GM19023 (cell line): ENCODE measurements around the gene SSU72.
A peak's percentile ranks its signal among the peaks of the same experiment; 100 is the strongest.
"Not testable (repeated sequence)": the region's sequence is repeated elsewhere in the genome, so short reads cannot be mapped to it uniquely, and the experiment has no call there.

Source experiments
- ATAC-seq: cut with Tn5 transposase; IDR thresholded peaks from one replicate; pipeline ENCODE4 v1.9.1; 2021; ENCODE audit warnings: mild to moderate bottlenecking, moderate library complexity; ENCODE audit not compliant: unreplicated experiment

Gene SSU72

DNA sequence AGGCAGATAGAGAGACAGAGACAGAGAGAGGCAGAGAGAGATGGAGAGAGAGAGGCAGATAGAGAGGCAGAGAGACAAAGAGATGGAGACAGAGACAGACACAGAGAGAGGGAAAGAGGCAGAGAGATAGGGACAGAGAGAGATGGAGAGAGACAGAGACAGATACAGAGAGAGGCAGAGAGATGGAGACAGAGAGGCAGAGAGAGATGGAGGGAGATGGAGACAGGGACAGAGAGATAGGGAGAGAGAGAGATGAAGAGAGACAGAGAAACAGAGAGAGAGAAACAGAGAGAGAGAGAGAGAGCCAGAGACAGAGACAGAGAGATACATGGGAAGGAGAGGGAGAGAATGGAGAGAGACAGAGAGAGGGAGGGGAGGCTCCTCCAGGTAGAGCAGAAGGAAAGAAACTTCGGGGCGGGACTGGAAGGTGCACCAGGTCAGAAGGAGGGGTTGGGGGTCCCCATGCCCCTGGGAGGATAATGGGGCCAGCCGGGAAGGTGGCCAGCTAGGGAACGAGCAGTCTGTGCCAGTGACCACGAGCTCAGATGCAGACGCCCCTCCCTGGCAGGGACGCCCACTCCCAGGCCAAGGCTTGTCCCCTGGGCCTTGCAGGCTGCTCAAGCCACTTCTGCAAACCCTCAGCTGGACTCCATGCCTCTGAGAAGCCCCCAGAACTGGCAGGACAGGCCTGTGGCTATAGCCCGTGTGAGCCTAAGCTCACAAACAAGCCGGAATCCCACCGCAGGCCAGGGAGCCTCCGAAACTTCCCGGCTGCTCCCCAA is 22.0 kb upstream of the SSU72 start:
- ATAC-seq, result no peak

DNA sequence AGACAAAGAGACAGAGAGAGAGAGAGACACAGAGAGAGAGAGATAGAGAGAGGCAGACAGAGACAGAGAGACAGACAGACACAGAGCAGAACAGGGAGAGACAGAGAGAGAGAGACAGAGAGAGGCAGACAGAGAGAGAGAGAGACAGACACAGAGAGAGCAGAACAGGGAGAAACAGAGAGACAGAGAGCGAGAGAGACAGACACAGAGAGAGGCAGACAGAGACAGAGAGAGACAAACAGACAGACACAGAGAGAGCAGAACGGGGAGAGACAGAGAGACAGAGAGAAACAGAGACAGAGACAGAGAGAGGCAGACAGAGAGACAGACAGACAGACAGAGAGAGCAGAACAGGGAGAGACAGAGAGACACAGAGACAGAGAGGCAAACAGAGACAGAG is 20.7 kb upstream of the SSU72 start:
- not testable (repeated sequence) for ATAC-seq

DNA sequence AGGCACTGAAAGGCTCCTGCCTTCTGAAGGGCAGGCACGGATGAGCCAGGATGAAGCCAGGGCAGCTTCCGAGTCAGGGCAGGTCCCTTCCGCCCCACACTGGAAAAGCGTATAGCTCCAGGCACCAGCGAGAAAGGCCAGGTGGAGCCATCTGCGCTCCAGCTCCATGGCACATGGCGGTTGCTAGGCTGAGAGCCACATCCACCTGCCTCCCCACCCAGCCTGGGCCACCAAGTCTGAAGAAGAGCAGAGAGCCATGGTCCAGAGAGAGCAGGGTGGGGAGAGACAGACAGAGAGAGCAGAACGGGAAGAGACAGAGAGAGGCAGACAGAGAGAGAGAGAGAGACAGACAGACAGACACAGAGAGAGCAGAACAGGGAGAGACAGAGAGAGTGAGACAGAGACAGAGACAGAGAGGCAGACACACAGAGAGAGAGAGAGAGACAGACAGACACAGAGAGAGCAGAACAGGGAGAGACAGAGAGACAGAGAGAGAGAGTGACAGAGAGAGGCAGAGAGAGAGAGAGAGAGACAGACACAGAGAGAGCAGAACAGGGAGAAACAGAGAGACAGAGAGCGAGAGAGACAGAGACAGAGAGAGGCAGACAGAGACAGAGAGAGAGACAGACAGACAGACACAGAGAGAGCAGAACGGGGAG is 20.1 kb upstream of the SSU72 start:
- ATAC-seq, result no peak

DNA sequence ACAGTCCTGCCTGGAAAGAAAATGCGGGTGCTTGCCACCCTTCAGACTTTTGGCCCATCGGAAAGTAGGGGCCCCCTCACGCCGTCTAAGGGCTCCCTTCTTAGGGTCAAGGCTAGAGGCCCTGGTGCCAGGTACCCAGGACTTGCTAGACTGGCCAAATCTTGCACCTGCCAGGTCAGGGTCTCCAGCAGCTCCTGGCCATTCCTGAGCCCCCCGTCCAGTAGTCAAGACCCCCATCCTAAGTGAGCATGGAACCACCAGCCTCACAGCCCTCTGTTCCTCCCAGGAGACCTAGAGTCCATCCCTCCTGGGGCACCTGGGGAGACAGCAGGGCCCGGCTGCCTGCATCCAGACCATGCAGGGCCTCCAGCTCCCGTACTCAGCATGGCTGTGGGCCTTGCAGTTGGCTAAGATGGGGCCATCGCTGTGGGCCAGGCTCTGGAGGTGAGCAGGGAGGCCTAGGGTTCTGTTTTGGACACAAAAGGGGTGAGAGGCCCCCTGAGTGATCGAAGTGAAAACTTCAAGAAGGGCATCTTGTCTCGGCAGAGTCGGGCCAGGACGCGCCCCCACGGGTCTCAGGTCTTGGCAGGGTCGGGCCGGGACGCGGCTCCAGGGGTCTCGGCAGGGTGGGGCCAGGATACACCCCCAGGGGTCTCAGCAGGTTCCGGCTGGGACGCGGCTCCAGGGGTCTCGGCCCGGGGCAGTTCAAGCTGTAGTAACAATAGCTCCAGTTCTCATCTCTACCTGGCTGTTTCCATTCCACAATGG is 19.4 kb upstream of the SSU72 start:
- ATAC-seq, result no peak

DNA sequence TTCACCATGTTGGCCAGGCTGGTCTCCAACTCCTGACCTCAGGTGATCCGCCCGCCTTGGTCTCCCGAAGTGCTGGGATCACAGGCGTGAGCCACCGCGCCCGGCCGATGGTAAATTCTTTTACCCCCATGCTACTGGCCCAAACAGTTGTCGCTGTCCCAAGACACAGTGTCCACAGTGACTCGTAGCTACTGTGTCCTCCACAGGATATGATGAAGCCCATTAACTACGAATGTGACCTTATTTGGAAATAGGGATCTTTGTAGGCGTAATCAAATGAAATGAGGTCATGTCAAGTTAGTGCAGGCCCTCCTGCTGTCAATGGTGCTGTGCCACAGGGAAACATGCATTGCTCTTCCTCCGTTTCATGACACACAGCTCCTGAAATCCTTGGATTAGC is 16.8 kb upstream of the SSU72 start:
- no peak for ATAC-seq

DNA sequence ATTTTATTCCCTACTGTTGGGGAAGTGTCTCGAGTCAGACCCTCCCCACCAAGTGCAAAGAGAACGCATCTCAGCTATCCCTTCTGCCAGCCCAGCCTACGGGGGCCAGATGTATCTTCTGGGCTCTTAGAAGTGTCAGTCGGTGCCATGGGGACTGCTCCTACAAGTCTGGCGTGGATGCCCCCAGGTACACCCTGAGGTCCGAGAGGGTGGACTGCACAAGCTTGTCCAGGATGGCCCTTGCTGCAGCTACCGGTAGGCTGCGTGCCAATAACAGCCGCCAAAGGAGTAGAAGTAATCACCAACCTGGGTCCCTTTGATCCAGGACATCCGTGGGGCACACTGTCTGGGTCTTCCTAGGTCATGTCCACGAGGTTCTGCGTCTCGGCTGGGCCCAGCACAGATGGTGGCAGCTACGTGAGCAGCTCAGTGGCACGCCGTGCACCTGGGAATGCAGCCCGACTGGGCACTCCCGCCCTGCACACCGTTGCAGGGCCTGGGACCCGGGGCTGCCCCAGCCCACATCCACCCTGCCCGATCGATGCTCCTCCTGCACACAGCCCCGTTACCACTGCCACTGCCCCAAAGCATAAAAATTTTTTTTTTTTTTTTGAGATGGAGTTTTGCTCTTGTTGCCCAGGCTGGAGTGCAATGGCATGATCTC is 8.8 kb upstream of the SSU72 start:
- ATAC-seq, result no peak

DNA sequence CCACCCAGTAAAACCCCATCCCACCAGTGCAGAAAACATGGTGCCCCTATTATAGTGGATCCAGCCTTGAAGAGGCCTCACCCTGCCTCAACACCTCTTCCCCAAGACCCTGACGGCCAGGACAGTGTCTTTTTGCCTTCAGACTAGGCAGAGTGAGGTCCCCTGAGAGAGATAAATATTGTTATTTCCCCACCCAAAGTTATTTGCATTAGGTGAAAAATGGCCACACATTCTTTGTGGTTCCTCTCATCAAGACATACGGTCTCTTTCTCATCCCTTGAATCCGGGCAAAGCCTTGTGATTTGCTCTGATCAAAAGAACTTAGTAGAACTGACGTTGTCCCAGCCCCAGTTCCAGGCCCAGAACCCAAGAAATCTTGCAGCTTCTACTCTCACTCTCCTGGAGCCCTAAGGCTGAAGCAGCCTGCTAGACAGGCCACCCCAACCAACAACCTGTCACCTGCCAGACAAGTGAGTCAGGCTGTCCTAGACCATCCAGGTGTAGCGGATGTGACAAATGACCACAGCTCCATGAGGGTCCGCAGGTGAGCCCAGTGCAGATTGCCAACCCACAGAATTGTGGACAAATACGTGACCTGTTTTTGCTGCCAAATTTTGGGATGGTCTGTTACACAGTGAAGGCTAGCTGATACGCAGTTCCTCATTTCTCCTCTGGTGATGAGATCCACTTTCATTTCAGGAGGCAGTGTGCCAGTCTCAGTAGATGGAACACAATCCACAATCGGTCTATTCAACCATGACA is 8.1 kb upstream of the SSU72 start:
- ATAC-seq, result no peak

DNA sequence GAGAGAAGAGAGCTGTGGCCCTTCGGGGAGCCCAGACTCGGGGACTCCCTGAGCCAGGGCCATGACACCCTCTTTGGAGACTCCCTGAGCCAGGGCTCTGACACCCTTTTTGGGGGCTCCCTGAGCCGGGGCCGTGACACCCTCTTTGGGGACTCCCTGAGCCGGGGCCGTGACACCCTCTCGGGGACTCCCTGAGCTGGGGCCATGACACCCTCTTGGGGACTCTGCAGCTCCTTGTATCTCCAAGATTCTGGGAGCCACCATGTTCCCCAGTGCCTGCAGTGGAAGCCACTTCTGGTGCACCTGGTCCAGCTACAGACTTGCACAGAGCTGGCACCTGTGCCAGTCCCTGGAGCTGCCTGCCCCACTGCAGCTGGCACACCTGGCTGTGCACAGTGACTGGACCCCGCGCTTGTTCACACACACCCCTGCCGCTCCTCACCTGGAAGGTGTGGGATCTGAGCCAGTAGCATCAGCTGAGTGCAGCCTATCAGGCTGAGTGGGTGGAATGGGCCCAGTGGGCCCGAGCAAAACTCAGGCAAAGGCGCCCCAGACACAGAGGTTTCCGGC is 3.8 kb upstream of the SSU72 start:
- ATAC-seq, result no peak

DNA sequence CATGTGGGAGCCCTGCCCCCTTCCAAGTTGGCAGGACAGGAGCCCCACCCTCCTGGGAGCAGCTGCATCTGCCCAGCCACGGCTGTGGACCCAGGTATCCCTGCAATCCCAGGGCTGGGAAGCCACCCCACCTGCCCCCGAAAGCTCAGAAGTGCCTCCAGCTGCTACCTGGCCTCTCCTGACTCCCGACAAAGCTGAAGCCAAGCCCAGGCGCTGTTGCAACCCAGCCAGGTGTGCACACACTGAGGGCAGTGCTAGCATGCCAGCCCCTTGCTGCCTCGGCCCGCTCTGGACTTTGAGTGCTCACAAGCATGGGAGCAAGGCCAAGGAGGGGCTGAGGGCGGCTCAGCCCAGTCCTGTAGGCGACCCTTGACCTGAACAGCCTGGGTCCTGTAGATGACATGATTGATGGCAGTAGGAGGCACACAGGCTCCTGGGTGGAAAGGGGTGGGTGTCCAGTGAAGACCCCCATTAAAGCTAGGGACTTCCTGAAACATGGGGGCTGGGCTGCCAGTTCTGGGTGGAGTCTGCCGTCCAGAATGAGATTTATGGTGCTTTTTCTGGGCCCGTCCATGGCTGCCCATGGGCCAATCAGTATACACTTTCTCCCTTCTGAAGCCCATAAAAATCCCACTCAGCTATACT is 2.8 kb upstream of the SSU72 start:
- ATAC-seq, result no peak

DNA sequence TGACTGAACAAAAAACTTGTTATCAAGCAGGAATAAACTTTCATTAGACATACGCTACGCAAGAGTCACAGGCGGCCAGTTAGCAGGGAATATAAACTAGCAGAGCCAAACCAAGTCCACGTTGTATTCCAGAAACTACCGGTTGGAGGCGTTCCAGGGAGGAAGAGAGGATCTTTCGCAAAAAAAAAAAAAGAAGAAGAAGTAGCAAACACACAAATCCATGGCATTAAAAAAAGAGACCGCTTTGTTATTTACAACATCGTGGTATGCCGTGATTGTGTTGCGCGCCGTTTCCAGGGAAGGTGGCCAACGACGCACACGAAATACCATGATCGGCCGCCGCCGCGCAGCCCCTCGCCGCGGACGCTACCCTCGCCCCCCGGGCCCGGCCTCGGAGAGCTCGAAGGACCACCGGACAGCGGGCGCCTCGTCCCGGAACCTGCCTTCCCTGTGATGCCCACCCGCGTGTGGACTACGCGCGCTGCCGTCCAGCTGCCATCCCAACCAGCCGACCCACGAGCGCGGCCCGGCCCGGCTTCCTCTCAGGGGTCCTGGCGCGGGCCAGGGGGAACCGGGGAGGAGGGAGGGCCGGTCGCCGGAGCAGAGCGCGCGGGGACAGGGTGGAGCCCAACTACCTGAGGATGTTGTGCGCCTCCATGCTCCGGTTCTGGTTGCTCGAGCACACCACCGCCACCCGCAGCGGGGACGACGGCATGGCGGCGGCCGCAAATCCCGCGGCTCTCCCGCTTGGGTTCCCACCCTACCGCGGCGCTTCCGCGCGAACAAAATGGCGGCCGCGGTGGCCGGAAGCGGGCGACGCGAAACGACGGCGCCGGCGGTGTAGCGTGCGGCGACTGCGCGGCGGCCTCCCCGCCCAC is 581 bp downstream of the SSU72 start:
- ATAC-seq, result peak; percentile 51

DNA sequence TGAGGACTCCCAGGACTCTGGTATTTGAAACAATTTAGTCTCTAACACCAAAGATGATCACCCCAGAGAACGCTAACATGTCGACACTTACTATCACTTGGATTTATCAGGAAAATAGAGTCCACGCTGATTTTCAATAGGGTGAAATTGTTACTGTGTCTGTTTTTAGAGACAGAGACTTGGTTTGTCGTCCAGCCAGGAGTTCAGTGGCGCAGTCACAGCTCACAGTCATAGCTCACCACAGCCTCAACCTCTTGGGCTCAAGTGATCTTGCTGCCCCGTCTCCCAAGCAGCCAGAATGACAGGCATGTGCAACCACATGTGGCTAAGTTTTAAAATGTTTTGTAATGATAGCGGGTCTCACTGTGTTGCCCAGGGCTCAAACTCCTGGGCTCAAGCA is 5.3 kb downstream of the SSU72 start:
- ATAC-seq, result no peak

DNA sequence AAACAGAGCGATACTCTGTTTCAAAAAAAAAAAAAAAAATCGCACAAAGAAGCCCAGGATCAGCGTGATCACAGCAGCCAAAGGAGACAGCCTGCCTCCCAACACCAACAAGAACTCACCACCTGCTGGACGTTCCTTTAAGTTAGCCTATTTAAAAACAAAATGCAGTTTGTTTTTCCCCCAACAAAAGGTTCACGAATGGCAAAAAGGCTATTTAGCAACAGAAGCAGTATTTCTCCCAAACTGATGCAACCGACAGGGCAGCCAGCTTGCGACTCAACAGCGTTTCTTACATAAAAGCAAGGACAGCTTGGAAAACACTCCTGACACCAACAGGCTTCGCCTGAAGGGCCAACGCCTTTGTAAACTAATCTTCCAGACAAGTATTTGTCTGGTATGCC is 6.8 kb downstream of the SSU72 start:
- no peak for ATAC-seq

DNA sequence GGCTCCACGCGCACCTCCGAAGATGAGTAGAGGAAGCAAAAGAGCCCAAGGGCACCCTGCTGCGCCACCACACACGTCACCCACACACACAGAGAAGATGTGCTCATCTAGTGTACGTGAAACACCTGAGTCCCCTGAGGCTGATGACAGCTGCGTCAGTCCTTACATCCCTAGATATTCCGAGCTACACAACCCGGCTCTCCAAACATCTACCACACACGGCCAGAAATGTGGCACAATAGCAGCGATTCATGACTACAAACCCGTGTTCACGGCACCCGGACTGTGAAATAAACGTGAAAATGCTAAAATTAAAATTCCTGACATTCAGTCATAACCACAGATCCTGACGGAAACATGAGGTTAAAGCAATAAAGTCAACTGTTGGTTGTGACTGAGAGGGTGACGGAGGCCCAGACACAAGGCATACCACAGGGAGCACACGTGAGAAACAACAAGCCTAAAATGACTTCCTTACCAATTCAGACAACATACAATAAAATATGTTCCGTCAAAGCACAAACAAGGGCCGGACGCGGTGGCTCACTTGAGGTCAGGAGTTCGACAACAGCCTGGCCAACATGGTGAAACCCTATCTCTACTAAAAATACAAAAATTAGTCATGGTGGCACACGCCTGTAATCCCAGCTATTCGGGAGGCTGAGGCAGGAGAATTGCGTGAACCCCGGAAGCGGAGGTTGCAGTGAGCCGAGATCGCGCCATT is 7.3 kb downstream of the SSU72 start:
- ATAC-seq, result no peak

DNA sequence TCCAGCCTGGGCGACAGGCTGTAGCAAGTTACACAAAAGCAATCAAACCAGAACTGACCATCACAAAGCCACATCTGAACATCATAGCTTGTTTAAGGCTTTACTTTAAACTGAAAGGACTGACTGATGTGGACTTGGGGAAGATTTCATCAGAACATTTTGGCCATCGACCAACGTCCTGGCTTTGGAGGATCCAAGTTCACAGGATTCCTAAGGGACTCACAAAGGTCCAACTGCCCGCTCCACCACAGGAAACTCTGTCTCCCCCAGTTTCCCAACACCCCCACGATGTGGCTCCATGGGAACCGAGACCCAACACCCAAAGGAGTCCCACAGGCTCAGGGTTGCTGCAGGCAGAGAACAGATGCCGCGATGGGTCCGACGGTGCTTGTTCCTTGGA is 9.3 kb downstream of the SSU72 start:
- ATAC-seq, result no peak

DNA sequence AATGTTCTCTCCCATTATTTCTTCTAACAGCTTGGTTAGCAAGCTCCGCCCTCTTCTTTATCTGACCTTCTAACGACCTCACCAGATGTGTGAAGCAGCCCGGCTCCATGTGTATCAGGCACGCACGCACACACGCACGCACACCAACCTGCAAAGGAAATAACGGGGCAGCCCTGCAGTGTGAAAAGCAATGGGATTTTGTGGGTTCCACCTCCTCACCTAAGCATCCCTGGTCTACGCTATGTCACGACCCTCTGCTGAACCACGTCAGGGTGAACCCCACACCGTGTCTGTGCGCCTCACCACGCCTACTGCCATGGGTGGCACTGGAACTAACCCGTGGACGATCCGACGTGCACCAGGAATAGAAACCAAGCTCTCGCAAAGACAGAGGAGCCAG is 10.4 kb downstream of the SSU72 start:
- no peak for ATAC-seq

DNA sequence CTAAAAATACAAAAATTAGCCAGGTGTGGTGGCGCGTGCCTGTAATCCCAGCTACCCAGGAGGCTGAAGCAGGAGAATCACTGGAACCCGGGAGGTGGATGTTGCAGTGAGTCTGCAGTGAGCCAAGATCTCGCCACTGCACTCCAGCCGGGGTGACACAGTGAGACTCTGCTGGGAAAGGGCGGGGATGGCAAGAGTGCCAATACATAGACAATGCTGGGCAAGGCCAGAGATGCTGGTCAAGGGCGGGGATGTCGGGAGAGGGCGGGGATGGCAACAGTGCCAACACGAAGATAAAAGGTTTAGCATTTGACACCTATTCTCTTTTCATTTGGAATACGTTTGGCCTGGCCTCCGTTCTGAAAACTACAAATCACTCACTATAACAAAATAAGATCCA is 11.0 kb downstream of the SSU72 start:
- no peak for ATAC-seq

DNA sequence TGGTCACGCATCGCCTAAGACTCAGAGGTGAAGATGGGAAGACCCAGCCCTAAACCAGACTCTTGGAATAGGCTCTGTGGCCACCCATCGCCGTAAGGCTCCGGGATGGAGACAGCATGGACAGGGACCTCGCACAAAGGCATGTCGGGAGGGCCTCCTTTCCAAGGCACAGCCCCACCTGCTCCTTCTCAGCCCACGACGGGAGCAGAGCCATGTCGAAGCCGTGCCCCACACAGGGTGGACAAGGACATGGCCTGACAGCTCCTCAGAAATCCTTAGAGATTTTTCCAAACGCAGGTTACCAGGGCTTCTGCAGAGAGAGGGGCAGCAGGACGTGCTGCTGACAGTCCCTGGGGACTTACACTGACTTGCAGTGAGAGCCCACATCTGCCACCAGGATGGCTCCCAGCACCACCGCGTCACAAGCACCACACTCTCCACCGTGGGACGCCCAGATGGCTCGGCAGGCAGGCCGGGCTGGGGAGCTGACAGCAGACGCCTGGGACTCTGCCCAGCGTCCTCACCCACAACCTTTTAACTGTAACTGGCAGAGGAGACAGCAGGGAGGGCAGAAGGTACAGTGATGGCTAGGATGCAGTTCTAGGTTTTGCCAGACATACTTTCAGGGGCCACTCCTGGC is 12.0 kb downstream of the SSU72 start:
- ATAC-seq, result no peak
